Astrocyte (in vitro differentiated cells and primary cell): Measurements from ENCODE around the gene RUVBL1. TPM values are rescaled to one million over a fixed set of nuclear protein-coding genes. Genes with fewer than 3 reads are reported as not detected.
A peak's percentile ranks its signal among the peaks of the same experiment; 100 is the strongest.

Source experiments
- DNase-seq: peaks from one replicate; pipeline ENCODE4 v3.0.0-alpha.2; 2010; ENCODE audit warnings: low read depth
- FAIRE-seq: peaks from 2 replicates; lab custom pipeline; 2011; peaks lifted over from hg19 to GRCh38; lab: Jason Lieb, UNC
- H2AFZ ChIP-seq: 2 replicates; pipeline ENCODE4 v1.6.0; 2012; ENCODE audit warnings: low read depth, low read length, inconsistent platforms
- H3K27ac ChIP-seq: 2 replicates; pipeline ENCODE4 v1.5.1; 2011; ENCODE audit warnings: low read depth, low read length, inconsistent platforms
- H3K27me3 ChIP-seq: 2 replicates; pipeline ENCODE4 v1.6.0; 2011; ENCODE audit warnings: low read length, inconsistent platforms; ENCODE audit not compliant: insufficient read depth
- H3K36me3 ChIP-seq: 2 replicates; pipeline ENCODE4 v1.5.1; 2011; ENCODE audit warnings: low read length, inconsistent platforms; ENCODE audit not compliant: insufficient read depth
- H3K4me1 ChIP-seq: 2 replicates; pipeline ENCODE4 v1.5.1; 2011; ENCODE audit warnings: low read length, inconsistent platforms; ENCODE audit not compliant: insufficient read depth
- H3K4me2 ChIP-seq: 2 replicates; pipeline ENCODE4 v1.6.0; 2012; ENCODE audit warnings: low read length, inconsistent platforms
- H3K4me3 ChIP-seq: 2 replicates; pipeline ENCODE4 v1.5.1; 2011; ENCODE audit warnings: low read depth, mild to moderate bottlenecking, low read length, inconsistent platforms; ENCODE audit not compliant: insufficient read depth
- H3K79me2 ChIP-seq: 2 replicates; pipeline ENCODE4 v1.6.0; 2012; ENCODE audit warnings: mild to moderate bottlenecking, low read length, inconsistent platforms; ENCODE audit not compliant: insufficient read depth
- H3K9ac ChIP-seq: 2 replicates; pipeline ENCODE4 v1.6.0; 2012; ENCODE audit warnings: mild to moderate bottlenecking, low read length, inconsistent platforms
- H3K9me3 ChIP-seq: 2 replicates; pipeline ENCODE4 v1.5.1; 2012; ENCODE audit warnings: low read depth, mild to moderate bottlenecking, low read length, inconsistent platforms; ENCODE audit not compliant: insufficient read depth
- H4K20me1 ChIP-seq: 2 replicates; pipeline ENCODE4 v1.6.0; 2012; ENCODE audit warnings: low read length, inconsistent platforms; ENCODE audit not compliant: insufficient read depth
- H3K27ac Mint-ChIP-seq: one replicate; pipeline ENCODE4 v1.8.0; 2021; ENCODE audit warnings: mild to moderate bottlenecking, mixed read lengths; ENCODE audit not compliant: unreplicated experiment
- H3K27me3 Mint-ChIP-seq: one replicate; pipeline ENCODE4 v1.8.0; 2021; ENCODE audit warnings: low read depth, mixed read lengths; ENCODE audit not compliant: unreplicated experiment
- H3K36me3 Mint-ChIP-seq: one replicate; pipeline ENCODE4 v1.8.0; 2021; ENCODE audit warnings: low read depth, mixed read lengths; ENCODE audit not compliant: unreplicated experiment
- H3K4me1 Mint-ChIP-seq: one replicate; pipeline ENCODE4 v1.8.0; 2021; ENCODE audit warnings: low read depth, mixed read lengths; ENCODE audit not compliant: unreplicated experiment
- H3K4me3 Mint-ChIP-seq: one replicate; pipeline ENCODE4 v1.8.0; 2021; ENCODE audit warnings: mild to moderate bottlenecking, moderate library complexity, mixed read lengths; ENCODE audit not compliant: unreplicated experiment
- H3K9me3 Mint-ChIP-seq: one replicate; pipeline ENCODE4 v1.8.0; 2021; ENCODE audit warnings: mild to moderate bottlenecking, mixed read lengths; ENCODE audit not compliant: unreplicated experiment
- EZH2 ChIP-seq: IDR thresholded peaks from 2 replicates; pipeline ENCODE4 v1.6.1; 2012; ENCODE audit warnings: mild to moderate bottlenecking, low read length, inconsistent platforms; ENCODE audit not compliant: insufficient read depth
- total RNA-seq: library from RNA; stranded (reverse); gene quantifications from 2 replicates; pipeline ENCODE4 v1.2.1, GENCODE V29; 2021
- TF ChIP-seq, protein P1 (sequence below): IDR thresholded peaks from 2 replicates; pipeline ENCODE4 v1.5.1; 2011; ENCODE audit warnings: low read depth, mild to moderate bottlenecking, inconsistent platforms, low read length, moderate library complexity; ENCODE audit not compliant: insufficient read depth

Gene RUVBL1
- total RNA-seq, 1 donor from 2014 or later = 43.0 TPM

DNA sequence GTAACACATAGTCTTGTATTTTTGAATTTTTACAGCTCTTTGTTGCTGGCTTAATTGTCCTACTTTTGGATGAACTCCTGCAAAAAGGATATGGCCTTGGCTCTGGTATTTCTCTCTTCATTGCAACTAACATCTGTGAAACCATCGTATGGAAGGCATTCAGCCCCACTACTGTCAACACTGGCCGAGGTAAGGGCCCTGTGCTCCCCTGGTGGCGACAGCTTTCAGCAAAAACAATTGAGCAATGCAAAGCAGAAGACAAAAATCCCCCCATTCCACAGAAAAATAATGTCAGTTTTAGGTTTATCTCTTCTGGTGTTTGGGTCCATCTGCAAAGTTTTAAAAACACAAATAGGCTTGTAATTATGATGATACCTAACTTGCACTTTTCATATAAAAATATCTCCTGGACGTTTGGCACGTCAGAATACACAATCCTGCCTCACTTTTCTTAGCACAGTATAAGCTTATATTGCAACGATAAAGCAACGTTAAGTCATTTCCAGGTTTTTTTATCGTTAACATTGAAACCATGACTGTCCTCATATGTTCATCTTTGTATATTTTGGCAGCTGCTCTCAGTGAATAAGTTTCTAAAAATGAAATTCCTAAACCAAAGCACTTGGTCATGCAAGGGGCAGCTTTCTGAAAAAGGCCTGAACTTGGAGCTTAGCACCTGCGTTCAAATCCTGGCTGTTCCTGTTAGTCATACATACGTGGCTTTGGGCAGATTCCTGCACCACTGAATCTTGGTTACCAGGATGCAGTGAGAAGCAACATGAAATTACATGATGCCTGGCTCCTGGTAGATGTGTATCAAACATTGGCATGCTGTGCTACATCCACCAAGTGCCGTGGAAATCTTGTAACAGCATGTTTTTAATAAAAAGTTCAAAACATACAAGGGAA, 62.9 kb downstream of the RUVBL1 start:
- H3K4me3 ChIP-seq = no peak overlapping the region
- H3K79me2 ChIP-seq = peaks cover 76% of the 10 kb centered on the region
- FAIRE-seq (peak; percentile 62), DNase-seq (peak; percentile 98)
- H3K27ac ChIP-seq = peak overlapping the region; percentile 89
- no peaks in the 10 kb centered on the region for H3K9me3 ChIP-seq
- peak overlapping the region; percentile 63 for H3K4me2 ChIP-seq
- peaks cover 26% of the 10 kb centered on the region for H3K4me1 Mint-ChIP-seq
- no peak overlapping the region for H3K4me3 Mint-ChIP-seq
- no peak for TF ChIP-seq EZH2
- TF ChIP-seq, protein P1, sequence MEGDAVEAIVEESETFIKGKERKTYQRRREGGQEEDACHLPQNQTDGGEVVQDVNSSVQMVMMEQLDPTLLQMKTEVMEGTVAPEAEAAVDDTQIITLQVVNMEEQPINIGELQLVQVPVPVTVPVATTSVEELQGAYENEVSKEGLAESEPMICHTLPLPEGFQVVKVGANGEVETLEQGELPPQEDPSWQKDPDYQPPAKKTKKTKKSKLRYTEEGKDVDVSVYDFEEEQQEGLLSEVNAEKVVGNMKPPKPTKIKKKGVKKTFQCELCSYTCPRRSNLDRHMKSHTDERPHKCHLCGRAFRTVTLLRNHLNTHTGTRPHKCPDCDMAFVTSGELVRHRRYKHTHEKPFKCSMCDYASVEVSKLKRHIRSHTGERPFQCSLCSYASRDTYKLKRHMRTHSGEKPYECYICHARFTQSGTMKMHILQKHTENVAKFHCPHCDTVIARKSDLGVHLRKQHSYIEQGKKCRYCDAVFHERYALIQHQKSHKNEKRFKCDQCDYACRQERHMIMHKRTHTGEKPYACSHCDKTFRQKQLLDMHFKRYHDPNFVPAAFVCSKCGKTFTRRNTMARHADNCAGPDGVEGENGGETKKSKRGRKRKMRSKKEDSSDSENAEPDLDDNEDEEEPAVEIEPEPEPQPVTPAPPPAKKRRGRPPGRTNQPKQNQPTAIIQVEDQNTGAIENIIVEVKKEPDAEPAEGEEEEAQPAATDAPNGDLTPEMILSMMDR = no peak
- no peaks in the 10 kb centered on the region for H3K27me3 Mint-ChIP-seq
- H3K9me3 Mint-ChIP-seq = no peaks in the 10 kb centered on the region
- no peak overlapping the region for H2AFZ ChIP-seq
- H4K20me1 ChIP-seq = peaks cover 89% of the 10 kb centered on the region
- peaks cover 38% of the 10 kb centered on the region for H3K4me1 ChIP-seq
- H3K9ac ChIP-seq = peak overlapping the region; percentile 68
- no peaks in the 10 kb centered on the region for H3K27me3 ChIP-seq
- peaks cover 38% of the 10 kb centered on the region for H3K36me3 Mint-ChIP-seq
- peaks cover 72% of the 10 kb centered on the region for H3K36me3 ChIP-seq
- no peak overlapping the region for H3K27ac Mint-ChIP-seq

DNA sequence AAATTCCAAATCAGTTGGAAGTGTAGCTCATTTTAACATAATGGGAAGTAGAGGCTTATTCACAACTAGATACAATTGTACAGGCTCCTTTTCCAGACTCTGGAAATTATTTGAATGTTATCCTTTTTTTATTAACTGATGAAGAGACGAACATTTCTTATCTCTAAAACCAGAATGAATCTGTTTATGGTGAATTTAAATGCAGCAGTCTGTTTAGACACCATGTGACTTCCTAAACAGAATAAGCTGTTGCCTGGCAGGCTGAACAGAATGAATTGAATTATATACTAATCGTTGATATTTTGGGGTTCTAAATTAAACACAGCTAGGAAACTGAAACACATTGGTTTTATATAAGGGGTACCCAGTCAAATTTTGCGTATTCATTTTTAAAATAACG, 67.4 kb downstream of the RUVBL1 start:
- DNase-seq (no peak), FAIRE-seq (no peak)
- H3K4me2 ChIP-seq = peak overlapping the region; percentile 93
- no peaks in the 10 kb centered on the region for H3K9me3 Mint-ChIP-seq
- no peaks in the 10 kb centered on the region for H3K27me3 ChIP-seq
- H3K9me3 ChIP-seq = no peaks in the 10 kb centered on the region
- no peak overlapping the region for H3K27ac ChIP-seq
- H3K9ac ChIP-seq = no peak overlapping the region
- peak overlapping the region; percentile 99 for H3K4me3 Mint-ChIP-seq
- H3K79me2 ChIP-seq = peaks cover 76% of the 10 kb centered on the region
- H3K36me3 ChIP-seq = peaks cover 43% of the 10 kb centered on the region
- peaks cover 29% of the 10 kb centered on the region for H3K36me3 Mint-ChIP-seq
- no peak overlapping the region for H3K27ac Mint-ChIP-seq
- peaks cover 38% of the 10 kb centered on the region for H3K4me1 Mint-ChIP-seq
- peaks cover 53% of the 10 kb centered on the region for H3K4me1 ChIP-seq
- no peaks in the 10 kb centered on the region for H3K27me3 Mint-ChIP-seq
- TF ChIP-seq, protein P1 = no peak
- TF ChIP-seq EZH2 = no peak
- no peak overlapping the region for H3K4me3 ChIP-seq
- H4K20me1 ChIP-seq = peaks cover 80% of the 10 kb centered on the region
- H2AFZ ChIP-seq = no peak overlapping the region

DNA sequence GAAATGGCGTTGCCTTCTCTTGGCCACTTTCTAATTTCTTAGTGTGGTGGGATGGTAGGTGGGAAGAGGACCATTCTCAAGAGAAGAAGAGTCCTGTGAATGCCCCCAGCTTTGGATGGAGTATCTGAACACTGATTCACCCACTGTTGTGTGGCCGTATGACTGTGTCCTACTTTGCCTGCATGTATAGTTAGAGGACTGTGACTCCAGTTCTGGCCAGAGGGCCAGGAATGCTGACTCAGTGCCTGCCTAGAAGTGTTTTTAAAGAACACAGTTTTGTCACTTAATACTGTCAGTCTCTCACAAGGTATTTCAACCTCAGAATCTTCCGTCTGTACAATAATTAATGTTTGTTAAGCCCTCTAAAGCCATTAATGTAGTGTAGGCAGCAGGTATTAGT, 69.2 kb downstream of the RUVBL1 start:
- Histone ChIP-seq H3K4me1 (peaks cover 39% of the 10 kb centered on the region), H4K20me1 (peaks cover 62% of the 10 kb centered on the region), H2AFZ (no peak overlapping the region), H3K79me2 (peaks cover 69% of the 10 kb centered on the region), H3K4me3 (peak overlapping the region; percentile 100), H3K27me3 (no peaks in the 10 kb centered on the region), H3K27ac (peak overlapping the region; percentile 94), H3K4me2 (peak overlapping the region; percentile 93), H3K36me3 (peaks cover 32% of the 10 kb centered on the region), H3K9ac (peak overlapping the region; percentile 99), H3K9me3 (no peaks in the 10 kb centered on the region)
- H3K27ac Mint-ChIP-seq = peak overlapping the region; percentile 29
- H3K9me3 Mint-ChIP-seq = no peaks in the 10 kb centered on the region
- no peaks in the 10 kb centered on the region for H3K27me3 Mint-ChIP-seq
- peaks cover 30% of the 10 kb centered on the region for H3K4me1 Mint-ChIP-seq
- peak overlapping the region; percentile 99 for H3K4me3 Mint-ChIP-seq
- DNase-seq (peak; percentile 61), FAIRE-seq (no peak)
- H3K36me3 Mint-ChIP-seq = peaks cover 20% of the 10 kb centered on the region
- TF ChIP-seq, protein P1 = no peak
- TF ChIP-seq EZH2 = no peak
